Omental fat pad (tissue), 4 donors: Measurements from ENCODE around the gene HIRIP3. TPM values are rescaled to one million over a fixed set of nuclear protein-coding genes. Genes with fewer than 3 reads are reported as not detected.

Experiments used
- ATAC-seq: fragments of 150-250 bp; one replicate; pipeline ENCODE4 v1.9.1; 2016; ENCODE audit warnings: mild to moderate bottlenecking, moderate library complexity; ENCODE audit not compliant: low FRiP score
- DNase-seq: peaks from one replicate; pipeline ENCODE4 v3.0.0-alpha.2; 2019; ENCODE audit warnings: low spot score
- total RNA-seq, 4 donors: library from RNA; depleted of rRNA; stranded (reverse); fragments of >200 nt; gene quantifications; one replicate each; pipeline ENCODE4 v1.1.0, GENCODE V29; 2016
- TF ChIP-seq, protein P1 (sequence below), 3 donors: fragments of 450-650 bp; IDR thresholded peaks; one replicate each; pipeline ENCODE4 v1.5.1; 2016 to 2017; ENCODE audit warnings: antibody characterized with exemption in 3 of 3, mild to moderate bottlenecking in 3 of 3, moderate library complexity in 2 of 3

Gene HIRIP3
- total RNA-seq, 4 donors from 2014 or later, result 5.6 to 22.2 (median 9.8) TPM

GRCh38 chr16:29982560-29983419, 12.6 kb downstream of the HIRIP3 start:
- TF ChIP-seq, protein P1, sequence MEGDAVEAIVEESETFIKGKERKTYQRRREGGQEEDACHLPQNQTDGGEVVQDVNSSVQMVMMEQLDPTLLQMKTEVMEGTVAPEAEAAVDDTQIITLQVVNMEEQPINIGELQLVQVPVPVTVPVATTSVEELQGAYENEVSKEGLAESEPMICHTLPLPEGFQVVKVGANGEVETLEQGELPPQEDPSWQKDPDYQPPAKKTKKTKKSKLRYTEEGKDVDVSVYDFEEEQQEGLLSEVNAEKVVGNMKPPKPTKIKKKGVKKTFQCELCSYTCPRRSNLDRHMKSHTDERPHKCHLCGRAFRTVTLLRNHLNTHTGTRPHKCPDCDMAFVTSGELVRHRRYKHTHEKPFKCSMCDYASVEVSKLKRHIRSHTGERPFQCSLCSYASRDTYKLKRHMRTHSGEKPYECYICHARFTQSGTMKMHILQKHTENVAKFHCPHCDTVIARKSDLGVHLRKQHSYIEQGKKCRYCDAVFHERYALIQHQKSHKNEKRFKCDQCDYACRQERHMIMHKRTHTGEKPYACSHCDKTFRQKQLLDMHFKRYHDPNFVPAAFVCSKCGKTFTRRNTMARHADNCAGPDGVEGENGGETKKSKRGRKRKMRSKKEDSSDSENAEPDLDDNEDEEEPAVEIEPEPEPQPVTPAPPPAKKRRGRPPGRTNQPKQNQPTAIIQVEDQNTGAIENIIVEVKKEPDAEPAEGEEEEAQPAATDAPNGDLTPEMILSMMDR (IDR thresholded peaks at IDR 0.05), result no peak
- ATAC-seq, result no peak
- DNase-seq, result no peak

- TF ChIP-seq, protein P1 (IDR thresholded peaks at IDR 0.05), result no peak
- DNase-seq (no peak), ATAC-seq (no peak)
Measured at GRCh38 chr16:29978564-29979270, 16.7 kb downstream of the HIRIP3 start.

DNA sequence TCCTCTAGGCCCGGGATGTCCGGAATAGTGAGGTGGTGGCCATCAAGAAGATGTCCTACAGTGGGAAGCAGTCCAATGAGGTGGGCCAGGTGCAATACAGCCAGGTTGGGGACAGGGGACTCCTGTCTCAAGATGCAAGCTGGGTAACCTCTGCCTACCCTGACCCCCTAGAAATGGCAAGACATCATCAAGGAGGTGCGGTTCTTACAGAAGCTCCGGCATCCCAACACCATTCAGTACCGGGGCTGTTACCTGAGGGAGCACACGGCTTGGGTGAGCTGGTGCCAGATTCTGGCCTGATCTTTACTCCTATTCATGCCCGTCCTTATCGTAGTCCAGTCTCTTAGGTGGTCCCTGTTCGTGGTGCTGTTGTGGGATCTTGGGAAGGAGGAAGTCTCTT, 17.3 kb downstream of the HIRIP3 start:
- no peak for DNase-seq

DNA sequence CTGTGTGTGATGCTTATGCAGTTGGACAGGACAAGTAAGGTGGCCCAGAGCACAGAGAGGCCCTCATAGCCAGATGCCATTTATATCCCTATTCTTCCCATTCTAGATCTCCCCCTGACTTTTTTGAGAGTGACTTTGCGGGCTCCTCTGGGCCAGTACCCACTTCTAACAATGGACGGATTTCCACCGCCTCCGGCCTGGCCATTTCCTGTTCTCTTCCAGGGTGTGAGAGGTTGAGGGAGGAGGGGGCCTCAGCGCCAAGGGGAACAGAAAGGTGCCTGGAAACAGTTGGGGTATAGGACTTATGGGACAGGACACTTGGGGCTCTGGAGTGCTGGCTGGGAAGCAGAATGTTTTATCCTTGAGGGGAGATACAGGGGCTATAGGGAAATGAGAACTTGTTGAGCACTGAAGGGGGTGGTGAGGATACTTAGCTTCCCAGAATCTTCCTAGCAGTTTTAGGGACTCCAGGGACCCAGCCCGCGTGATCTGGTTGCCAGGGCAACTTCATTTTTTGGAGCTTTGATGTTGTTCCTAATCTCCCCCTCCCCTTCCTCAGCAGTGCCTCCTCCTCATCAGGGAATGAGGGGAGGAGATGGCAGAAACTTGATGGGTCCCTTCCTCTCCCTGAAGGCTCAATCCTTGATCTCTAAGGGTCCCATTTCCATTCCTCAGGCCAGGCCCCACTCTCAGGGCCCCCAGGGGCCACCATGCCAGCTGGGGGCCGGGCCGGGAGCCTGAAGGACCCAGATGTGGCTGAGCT, 18.2 kb downstream of the HIRIP3 start:
- DNase-seq (no peak), ATAC-seq (no peak)
- TF ChIP-seq, protein P1 (IDR thresholded peaks at IDR 0.05), result no peak

More for the DNA sequence above, 17.3 kb downstream of the HIRIP3 start:
- TF ChIP-seq, protein P1 (IDR thresholded peaks at IDR 0.05), result no peak
- ATAC-seq, result no peak

DNA sequence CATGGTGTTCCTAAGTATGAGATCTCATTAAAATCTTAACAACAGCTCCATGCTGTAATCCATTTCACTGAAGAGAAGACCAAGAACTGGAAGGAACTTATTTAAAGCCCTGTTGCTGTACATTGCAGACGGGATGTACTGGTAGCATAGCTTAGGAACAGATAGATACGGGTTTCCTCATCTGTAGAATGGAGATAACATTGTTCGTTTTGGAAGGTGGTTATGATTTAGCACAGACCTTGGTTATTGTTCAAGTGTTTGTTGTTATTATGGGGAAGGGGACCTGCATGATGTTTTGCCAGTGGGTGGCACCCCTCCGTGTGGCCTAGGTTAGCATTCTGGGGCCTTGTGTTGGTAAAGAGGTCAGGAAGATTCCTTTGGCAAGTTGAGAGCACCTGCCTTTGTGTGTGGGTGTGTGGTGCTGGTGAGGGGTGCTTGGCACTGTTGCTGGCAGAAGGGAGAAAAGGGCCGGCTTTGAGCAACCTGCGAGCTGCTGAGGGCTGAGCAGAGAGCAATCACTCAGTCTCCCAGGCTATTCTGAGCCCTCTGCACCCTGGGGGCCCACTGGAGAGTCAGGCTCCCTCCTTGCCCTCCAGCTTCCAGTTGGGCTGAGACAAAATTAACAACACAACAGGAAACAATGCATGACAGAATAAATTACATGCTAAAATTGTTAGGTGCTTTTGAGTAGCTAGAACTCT, 19.5 kb downstream of the HIRIP3 start:
- DNase-seq, result no peak
- ATAC-seq, result no peak
- TF ChIP-seq, protein P1 (IDR thresholded peaks at IDR 0.05), result no peak

- no peak for DNase-seq
- ATAC-seq, result no peak
- TF ChIP-seq, protein P1 (IDR thresholded peaks at IDR 0.05), result no peak
Measured at GRCh38 chr16:29975134-29975538, 20.3 kb downstream of the HIRIP3 start.
